PC-9 (cell line): Measurements from ENCODE around the gene GSTCD.

Experiments
- CTCF ChIP-seq: fragments of 200-600 bp; sonication (generic); conservative IDR thresholded peaks from 2 replicates; pipeline ENCODE4 v1.6.1; 2017; ENCODE audit warnings: mixed run types, antibody characterized with exemption, mild to moderate bottlenecking, moderate library complexity
- EZH2 ChIP-seq: fragments of 200-600 bp; sonication (generic); IDR thresholded peaks from 2 replicates; pipeline ENCODE4 v1.8.0; 2017; ENCODE audit warnings: antibody characterized with exemption, low read depth

DNA sequence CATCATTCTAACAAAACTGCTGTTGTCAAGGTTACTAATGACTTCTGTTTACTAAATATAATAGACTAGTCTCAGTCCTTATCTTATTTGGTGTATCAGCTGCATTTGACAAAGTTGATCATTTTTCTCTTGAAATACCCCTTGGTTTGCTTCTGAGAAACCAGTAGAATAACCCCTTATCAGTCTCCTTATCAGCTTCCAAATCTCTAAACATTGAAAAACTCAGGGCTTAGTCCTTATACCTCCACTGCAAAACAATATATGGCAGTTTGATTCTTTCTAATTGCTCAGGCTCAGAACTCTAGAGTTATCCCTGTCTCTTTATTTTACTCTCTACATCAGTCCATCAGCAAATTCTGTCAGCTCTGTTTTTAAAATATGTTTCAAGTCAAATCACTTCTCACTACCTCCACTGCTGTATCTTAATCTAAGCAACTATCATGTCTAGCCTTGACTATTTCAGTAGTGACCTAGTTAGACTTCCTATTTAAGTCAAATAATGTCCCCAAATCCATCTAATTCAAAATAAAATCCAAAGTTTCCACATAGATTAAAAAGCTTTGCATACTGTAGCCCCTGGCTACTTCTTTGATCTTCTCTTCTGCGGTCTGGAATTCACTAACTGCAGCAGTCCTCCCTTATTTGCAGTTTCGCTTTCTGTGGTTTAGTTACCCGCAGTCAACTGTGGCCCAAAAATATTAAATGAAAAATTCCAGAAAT is 99.6 kb downstream of the GSTCD start:
- TF ChIP-seq CTCF (no peak), EZH2 (no peak)
